HG03571 (cell line): ENCODE results near the gene PTPN14.
"Not testable (repeated sequence)": the region's sequence is repeated elsewhere in the genome, so short reads cannot be mapped to it uniquely, and the experiment has no call there.

Experiments used
- ATAC-seq: cut with Tn5 transposase; IDR thresholded peaks from one replicate; pipeline ENCODE4 v1.9.1; 2021; ENCODE audit not compliant: unreplicated experiment

PTPN14 gene

DNA sequence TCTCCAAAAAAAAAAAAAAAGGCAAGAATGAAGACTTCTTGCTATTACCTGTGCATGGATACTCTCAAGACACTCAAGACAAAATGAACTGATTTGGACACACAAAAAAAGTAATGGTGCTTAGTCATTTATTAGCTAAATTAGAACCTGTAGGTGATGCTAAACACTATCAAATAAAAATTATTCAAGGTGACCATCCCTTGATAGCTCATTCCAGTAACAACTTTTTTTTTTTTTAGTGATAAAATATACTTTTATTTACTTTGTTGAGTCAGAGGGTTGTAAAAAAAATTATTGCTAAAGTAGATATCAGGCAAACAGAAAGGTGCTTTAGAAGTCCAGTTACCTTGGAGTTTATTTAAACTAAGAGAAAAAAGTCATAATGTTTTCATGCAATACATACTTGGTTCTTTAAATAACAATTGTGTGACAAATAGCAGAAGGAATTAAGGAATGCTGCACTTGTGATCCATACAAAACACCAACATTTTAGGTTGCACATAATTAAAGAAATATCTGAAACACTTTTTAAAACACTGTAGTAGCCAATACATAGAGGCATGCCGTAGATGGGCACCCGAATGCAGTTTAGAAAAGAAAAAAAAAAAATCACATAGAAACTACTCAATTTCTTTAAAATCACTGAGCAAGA, 69.3 kb downstream of the PTPN14 start:
- not testable (repeated sequence) for ATAC-seq

DNA sequence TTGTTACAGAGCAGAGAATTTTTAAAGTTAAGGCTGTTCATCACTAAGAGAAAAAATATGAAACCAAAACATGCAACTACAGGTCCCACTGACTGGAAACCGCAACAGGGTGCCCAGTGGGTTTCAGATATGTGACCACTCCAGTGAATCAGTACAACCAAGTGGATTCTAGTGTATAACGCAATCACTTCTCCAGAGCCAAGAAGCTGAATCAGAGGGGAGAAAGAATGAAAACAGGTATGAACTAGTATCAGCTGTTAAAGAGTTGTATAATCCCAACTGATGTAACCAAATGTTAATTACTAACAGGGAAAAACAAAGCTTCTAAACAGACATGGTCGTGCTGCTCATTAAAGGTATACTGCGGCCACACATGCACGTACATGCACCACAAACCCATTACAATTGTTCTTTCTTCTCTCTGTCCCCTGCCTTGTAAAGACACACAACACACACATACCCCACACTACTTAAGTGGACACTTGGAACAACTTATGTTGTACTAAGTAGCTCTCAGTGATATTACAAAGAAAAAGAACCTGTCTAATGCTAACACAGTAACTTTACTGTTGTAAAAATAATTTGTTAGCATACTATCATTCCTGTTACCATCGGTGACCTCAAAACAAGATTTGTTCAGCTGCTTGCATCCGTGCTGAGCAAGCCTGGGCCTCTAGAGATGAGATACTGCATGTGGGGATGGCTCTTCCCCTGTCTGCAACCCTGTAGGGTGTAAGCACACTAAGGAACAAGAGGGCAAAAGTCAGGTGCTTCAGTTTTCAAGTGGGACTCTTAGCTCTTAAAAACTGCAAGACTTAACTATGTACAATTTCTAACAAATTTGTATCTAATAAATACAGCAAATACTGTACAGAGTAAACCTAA, 74.2 kb downstream of the PTPN14 start:
- ATAC-seq, result no peak

DNA sequence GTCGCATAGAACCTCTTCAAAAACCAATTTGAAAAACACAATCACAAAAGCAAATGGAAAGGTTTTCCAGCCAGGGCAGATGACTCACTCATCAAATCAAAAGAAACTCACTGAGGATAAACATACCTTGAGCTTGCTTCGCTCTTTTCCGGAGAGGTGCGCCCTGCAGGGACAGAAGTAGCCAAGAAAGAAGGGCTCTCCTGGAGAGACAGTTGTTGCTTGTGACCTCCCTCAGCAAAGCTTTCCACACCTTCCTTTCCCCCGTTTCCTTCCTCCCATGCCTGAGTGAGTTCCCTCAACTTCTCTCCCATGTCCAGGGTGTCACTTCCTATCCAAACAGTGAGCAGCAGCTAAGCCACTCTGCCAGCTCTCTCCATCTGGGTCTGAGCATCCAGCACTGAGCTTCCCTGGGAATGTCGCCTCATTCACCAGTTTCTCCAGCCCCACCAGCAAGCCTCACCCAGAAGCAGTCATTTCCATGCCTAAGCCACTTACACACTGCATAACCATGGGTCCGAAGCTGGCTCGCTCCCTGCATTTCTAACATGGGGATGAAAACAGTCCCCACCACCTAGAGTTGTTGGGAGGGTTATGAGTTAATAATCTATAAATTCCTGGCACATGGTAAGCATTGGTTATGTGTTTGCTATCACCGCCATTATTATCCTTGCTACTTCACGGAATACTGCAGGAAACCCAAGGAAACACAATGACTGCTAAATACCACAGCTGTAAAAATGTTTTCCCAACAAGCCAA, 75.0 kb downstream of the PTPN14 start:
- no peak for ATAC-seq

DNA sequence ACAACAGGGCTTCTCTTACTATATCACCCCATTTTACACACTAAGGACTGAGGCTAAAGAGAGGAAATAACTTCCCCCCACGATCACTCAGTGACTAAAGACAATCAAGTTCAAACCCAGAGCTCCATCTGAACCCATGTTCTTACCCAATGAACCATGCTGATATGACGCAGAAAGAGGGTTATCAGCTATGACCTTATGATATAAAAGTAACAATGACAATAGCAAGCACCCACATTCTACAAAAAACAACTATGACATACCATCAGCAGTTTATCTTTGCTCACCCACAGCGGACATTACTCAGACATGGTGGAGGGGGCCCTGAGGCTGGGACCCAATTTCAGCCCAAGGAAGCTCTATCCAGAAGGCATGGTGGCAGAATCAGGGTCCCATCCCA, 75.7 kb downstream of the PTPN14 start:
- ATAC-seq, result no peak

DNA sequence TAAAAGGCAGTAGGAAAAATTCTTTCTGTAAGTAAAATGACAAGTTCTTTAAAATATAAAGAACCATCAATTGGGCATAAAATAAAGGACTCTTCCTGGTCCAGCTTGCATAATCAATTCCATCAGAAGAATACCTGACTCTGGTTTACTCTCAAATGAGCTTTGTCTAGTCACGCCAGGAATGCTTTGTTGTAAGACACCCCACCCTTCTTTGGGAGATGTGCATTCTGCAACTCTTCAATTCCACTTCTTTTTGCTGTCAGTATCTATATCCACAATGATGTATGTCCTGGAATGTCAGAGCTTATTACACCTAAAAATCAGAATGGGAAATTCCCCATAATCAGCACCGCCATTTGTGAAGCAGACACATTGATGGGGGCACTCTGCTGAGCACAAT, 76.1 kb downstream of the PTPN14 start:
- no peak for ATAC-seq

DNA sequence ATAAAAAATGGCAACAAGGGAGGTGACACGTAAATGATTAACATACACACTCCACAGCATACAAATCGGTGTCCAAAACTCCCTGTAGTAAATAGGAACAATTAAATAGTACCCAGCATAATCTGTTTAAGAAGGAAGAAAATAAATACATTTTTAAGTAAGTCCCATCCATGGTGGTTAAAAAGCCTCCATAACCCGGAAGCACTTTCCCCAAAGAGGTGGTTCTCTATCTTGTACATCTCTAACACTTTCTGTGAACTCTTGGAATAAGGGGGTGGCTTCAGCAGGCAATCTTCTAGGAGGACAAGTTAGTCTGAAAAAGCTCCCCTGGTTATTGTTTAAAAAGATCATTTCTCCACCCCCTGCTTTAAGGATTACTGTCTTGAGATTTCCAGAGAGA, 76.9 kb downstream of the PTPN14 start:
- ATAC-seq, result no peak

DNA sequence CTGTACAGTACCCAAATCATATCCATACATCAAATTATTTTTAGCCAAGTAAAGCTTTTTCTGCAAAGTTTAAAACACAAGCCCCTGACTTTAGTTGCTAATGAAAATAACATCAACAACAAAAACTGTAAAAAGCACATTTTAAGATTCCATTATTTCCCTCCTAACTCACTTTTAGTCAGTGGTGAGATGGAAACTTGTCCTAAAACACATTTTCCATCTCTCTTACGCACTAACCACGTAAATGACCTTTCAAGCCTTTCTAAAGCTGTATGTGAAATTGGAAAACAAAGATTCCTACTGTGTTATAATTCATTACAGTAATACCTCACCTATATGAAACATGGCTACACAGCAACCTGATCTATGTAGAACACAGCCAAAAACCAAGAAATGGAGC, 77.5 kb downstream of the PTPN14 start:
- no peak for ATAC-seq

DNA sequence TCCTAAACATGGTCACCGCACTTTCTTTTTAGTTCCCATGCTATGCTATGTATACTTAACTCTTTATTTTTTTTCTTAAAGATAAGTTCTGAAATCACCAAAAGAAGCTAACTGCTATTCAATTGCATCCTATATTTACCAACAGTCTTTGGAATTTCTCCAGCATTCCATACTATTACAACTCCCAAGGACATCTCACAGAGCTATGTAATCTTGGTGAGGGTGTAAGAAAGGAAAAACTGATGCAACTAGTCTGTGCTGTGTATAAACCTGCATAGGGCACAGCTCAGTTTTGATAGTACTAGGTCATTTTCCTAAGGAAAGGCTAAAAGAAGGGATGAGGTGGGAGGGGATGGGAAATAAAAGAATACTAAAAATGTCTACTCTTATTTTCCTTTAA, 78.0 kb downstream of the PTPN14 start:
- ATAC-seq, result no peak

DNA sequence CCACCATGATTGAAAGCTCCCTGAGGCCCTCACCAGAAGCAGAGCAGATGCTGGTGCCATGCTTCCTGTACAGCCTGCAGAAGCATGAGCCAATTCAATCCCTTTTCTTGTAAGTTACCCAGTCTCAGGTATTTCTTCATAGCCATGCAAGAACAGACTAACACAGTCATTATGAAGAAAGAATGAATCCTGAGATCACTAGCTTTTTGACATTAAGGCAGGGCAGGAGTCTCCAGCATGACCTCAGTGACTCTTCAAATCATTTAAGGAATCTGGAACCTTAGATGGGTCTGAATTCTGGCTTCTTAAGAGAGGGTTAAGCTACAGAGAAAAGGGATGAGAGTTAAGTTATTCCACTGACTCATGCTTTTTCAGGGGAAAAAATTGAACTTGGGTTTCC, 79.0 kb downstream of the PTPN14 start:
- no peak for ATAC-seq

DNA sequence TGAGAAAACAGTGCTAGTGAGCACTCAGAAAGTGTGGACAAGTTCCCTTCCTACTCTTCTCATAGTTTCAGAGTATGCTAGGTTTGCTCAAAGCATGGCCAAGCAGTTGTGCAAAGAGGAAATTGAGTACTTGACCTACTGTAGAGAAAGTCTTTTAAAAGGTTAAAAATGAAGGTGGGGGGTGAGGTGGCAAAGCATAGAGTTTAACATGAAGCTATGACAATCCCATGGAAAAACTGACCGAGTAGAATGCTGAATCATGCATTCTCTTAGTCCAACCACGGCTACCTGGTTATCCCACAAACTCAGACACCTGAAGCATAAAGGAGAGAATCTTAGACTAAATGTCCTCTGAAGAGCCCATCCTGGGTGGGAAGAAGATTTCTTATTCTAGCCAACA, 79.9 kb downstream of the PTPN14 start:
- no peak for ATAC-seq

DNA sequence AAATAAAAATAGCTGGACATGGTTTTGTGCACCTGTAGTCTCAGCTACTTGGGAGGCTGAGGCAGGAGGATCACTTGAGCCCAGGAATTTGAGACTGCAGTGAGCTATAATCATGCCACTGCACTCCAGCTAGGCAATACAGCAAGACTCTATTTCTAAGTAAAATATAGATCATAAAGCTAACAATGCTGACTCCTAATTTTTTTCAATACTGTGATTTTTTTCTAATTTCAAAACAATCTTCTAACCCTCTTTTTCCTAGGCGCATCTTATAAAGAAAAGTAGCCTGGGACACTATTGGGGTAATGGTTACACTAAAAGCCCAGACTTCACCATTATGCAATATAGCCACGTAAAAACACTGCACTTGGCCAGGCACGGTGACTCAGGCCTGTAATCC, 81.3 kb downstream of the PTPN14 start:
- no peak for ATAC-seq

DNA sequence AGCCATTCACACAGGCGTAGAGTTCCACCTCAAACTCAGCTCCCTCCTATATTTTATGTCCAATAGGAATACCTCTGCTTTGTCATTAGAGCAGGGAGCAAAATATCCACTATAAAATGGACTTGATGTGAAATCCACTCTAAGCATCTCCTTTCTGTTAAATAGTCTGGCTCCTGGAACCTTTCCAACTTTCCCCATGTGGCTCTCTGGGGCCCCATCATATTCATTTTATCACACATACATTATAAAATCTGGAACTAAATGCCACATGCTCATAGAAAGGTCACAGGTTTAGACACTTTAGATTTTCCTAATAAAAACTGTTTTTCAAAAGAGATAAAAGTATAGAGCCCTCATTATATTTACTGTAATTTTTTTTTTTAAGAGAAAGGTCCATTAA, 82.1 kb downstream of the PTPN14 start:
- ATAC-seq, result no peak

DNA sequence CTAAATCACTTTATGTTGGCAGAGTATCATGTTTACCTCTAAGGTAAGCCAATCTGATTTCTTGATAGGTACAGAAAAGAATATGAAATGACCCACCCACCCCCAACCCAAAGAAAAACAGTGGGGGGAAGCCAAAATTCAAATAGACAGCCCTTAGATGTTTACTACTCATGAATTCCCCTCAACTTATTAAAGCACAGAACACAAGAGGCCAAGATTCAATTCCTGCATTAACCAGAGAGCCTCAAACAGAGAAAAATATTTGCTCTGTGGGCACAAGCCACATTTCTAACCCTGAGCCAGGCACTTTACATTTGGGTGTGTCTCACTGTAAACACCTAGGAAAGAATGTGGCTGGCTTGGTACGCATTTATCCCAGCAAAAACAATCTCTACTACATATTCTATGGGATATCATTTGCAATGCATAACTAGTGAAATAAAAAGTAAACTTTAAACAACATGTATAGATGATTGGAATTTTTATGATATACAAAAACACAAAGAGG, 84.3 kb downstream of the PTPN14 start:
- ATAC-seq, result no peak

DNA sequence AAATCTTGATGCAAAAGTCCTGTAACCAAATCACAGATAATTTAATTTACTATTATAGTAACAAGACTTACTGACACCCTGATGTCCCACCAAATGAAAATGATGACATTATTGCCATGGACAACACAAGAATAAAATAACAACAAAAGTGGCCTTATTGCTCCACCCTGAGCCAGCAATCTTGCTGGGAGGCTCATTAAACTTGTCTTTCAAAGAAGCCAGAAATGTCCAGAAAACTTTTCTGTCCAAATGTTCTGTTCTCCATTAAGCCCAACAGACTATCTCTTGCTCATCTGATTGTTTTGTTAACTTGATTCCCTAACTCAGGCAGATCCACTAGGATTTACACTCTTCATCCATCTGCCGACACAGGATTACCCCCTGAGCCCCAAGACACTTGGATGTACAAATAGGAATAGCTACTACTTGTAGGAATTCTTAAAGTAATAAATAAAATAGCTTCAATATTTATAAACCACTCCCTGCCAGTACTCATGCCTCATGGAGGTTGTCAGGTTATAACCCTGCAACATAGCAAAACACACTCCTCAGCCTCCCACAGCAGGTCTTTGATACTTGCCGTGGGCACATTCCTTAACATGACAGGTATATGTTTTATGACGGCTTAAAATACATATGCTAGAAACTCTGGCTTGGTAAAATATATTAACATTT, 84.9 kb downstream of the PTPN14 start:
- ATAC-seq, result no peak

DNA sequence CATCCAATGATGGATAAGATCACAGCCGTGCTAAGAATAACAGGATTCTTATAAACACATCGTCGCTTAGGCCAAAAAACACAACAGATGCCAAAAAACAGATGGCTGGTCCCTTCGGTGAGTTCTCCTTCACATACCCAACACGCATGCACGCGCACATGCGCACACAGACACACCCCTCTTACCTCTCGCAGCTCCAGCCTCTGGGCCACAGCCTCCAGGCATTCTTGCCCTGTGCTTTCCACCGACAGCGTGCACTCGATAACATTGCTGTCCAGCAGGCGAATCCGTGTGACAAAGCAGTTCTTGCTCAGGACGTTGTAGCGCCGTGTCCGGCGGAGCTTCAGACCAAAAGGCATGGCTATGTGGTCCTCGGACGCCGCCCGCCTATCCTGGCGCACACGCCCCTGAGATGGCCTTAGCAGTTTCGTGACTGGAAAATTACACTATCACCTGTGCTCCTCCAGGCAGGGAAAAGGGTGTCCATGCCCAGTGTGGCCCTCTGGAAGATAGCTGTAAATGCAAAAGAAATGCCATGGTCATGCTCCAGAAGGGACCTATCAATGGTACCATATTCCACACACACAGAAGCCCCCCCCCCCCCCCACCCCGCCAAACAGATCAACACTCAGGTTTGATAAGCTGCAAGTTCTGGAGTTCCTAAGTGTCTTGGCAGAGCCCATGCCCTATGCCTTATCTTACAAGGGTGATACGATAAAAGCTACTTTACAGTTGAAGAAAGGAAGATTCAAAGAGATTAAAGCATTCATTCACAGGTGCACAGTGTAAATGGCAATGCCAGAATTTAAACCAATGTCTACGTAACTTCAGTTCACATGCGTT, 86.7 kb downstream of the PTPN14 start:
- ATAC-seq, result no peak

DNA sequence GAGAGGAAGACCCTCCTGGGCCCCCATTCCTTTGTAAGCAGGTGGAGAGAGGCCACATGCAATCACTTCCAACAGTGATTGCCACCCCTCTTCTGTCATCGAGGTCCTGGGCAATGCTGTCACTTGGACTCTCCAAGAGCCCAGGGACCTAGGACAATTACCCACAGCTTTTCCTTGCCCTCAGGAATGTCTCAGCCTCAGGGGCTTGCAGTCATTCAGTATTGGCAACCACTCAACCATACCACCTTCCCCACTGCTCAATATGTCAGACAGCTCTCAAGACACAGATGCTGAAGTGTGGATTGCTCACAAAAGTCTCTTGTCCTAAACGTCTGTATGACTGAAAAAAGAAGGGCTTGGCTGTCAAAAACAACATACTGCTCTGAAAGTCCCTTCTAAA, 87.8 kb downstream of the PTPN14 start:
- no peak for ATAC-seq

DNA sequence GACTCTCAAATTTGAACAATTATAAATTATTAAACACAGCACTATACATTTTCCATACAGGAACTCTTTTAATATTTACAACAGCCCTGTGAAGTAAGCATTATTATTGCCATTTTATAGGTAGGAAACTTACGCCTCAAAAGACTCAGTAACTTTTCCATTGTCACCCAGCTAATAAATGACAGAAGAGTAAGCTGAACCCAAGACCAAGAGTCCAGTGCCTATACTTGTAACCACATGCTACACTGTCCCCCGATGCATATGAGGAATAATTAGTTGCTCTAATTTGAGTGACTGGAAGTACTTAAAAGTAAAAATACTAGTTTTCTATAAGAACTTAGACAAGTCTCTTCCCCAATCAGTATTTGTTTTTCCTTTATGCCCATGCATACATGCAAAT, 88.5 kb downstream of the PTPN14 start:
- ATAC-seq, result no peak

DNA sequence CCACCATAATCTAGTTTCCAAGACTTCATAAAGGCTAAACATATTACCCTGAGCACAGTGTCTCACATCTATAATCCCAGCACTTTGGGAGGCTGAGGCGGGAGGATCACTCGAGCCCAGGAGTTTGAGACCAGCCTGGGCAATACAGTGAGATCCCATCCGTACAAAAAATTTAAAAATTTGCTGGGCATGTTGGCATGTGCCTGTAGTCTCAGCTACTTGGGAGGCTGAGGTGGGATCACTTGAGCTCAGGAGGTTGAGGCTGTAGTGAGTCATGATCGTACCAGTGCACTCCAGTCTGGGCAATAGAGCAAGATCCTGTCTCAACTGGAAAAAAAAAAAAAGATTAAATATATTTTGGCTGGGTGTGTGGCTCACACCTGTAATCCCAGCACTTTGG, 90.1 kb downstream of the PTPN14 start:
- ATAC-seq, result no peak

DNA sequence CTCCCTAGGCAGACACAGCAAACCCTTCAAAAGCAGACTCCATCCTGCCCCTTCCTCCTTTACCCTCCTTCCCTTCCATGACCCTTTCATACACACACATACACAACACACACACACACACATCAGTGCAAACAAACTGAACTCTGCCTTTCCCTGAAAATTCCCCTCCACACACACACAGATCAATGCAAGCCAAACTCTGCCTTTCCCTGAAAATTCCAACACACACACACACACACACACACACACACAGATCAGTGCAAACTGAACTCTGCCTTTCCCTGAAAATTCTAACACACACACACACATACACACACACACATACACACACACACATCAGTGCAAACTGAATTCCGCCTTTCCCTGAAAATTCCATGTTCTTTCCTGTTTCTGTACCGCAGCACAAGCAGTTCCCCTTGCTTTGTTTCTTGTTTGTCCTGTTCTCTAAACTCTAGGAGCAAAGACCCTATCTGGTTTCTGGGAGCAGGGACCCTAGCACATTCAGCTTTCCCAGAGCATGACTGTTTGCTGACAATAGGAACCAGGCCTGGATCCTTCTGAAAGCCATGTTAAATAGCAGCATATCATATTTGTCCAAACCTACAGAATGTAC, 91.0 kb downstream of the PTPN14 start:
- ATAC-seq, result no peak

DNA sequence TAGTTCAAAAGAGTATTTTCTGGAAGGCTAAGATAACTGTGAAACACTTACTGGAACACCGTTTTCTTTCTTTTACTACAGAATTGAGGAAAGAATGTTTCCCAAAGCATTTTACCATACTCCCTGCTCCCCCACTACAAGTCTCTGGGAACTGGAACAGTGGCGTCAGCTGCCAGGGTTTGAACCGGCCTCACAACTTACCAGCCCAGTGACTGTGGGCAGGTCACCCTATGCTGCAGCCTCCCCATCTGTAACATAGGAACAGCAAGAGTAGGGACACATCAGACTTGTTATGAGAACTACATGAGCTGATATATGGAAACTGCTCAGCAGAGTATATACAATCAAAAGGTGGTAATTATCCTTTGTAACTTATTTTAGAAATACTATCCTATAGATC, 91.5 kb downstream of the PTPN14 start:
- ATAC-seq, result no peak
